SK-N-SH (cell line): ENCODE measurements around the gene AKT1. TPM values are rescaled to one million over a fixed set of nuclear protein-coding genes. Genes with fewer than 3 reads are reported as not detected.
"Not testable (repeated sequence)": the region's sequence is repeated elsewhere in the genome, so short reads cannot be mapped to it uniquely, and the experiment has no call there.

Experiments used
- CTCF ChIA-PET: fragments of 300-600, 350-600 bp; formaldehyde crosslinking; extraction: SDS; loops from one replicate; lab custom pipeline; 2021; lab: Yijun Ruan, JAX
- POLR2A ChIA-PET: fragments of 350-600 bp; sonication (Branson Sonifier 250); formaldehyde crosslinking; extraction: SDS; loops from one replicate; lab custom pipeline; 2020; ENCODE audit warnings: antibody characterized with exemption, inconsistent platforms; lab: Yijun Ruan, JAX
- DNase-seq: peaks from one replicate; pipeline ENCODE4 v3.0.0; 2012
- H2AFZ ChIP-seq: fragments of 200-600 bp; sonication (generic); 2 replicates; pipeline ENCODE4 v1.8.1; 2016; ENCODE audit warnings: antibody characterized with exemption, mild to moderate bottlenecking, low read depth
- H3F3A ChIP-seq: fragments of 200-600 bp; sonication (generic); replicated peaks from 2 replicates; pipeline ENCODE3; 2016; ENCODE audit warnings: antibody characterized with exemption, mild to moderate bottlenecking; ENCODE audit not compliant: insufficient read depth
- H3K27ac ChIP-seq, 2 experiments: fragments of 200-500 bp in 1 of 2; fragments of 200-600 bp in 1 of 2; sonication (Bioruptor generic) in 1 of 2; sonication (generic), shearing (Covaris generic) in 1 of 2; 2 replicates each; pipeline versions ENCODE4 v1.5.1 to v1.6.1; 2014 to 2016; ENCODE audit warnings: low read depth in 2 of 2, inconsistent platforms in 1 of 2, low read length in 1 of 2, mild to moderate bottlenecking in 1 of 2, mixed read lengths in 1 of 2
- H3K27me3 ChIP-seq: fragments of 200-600 bp; sonication (generic), shearing (Covaris generic); 2 replicates; pipeline ENCODE4 v1.6.1; 2016; ENCODE audit warnings: mixed run types; ENCODE audit not compliant: insufficient read depth
- H3K36me3 ChIP-seq, 2 experiments: fragments of 200-500 bp in 1 of 2; fragments of 200-600 bp in 1 of 2; sonication (Bioruptor generic) in 1 of 2; sonication (generic) in 1 of 2; replicated peaks in 1 of 2; 2 replicates each; pipeline versions ENCODE3 to v1.5.1; 2014 to 2016; ENCODE audit warnings: low read length in 1 of 2, mild to moderate bottlenecking in 1 of 2; ENCODE audit not compliant: insufficient read depth in 2 of 2, control insufficient read depth in 1 of 2
- H3K4me1 ChIP-seq, 2 experiments: fragments of 200-500 bp in 1 of 2; fragments of 200-600 bp in 1 of 2; sonication (Bioruptor generic) in 1 of 2; sonication (generic), shearing (Covaris generic) in 1 of 2; 2 replicates each; pipeline versions ENCODE4 v1.5.1 to v1.6.1; 2014 to 2016; ENCODE audit warnings: low read depth in 1 of 2, low read length in 1 of 2, mixed run types in 1 of 2; ENCODE audit not compliant: insufficient read depth in 2 of 2, control insufficient read depth in 1 of 2
- H3K4me2 ChIP-seq: fragments of 200-600 bp; sonication (generic), shearing (Covaris generic); 2 replicates; pipeline ENCODE4 v1.6.1; 2017; ENCODE audit warnings: mixed run types
- H3K4me3 ChIP-seq, 2 experiments: fragments of 200-500 bp in 1 of 2; fragments of 200-600 bp in 1 of 2; sonication (Bioruptor generic) in 1 of 2; sonication (generic), shearing (Covaris generic) in 1 of 2; 2 replicates each; pipeline versions ENCODE4 v1.5.1 to v1.8.1; 2014 to 2016; ENCODE audit warnings: low read depth in 2 of 2, inconsistent platforms in 1 of 2, low read length in 1 of 2, mild to moderate bottlenecking in 1 of 2, mixed read lengths in 1 of 2, moderate library complexity in 1 of 2
- H3K79me2 ChIP-seq: fragments of 200-600 bp; sonication (generic); 2 replicates; pipeline ENCODE4 v1.8.1; 2017; ENCODE audit warnings: mild to moderate bottlenecking; ENCODE audit not compliant: insufficient read depth
- H3K9ac ChIP-seq: fragments of 200-600 bp; sonication (generic); 2 replicates; pipeline ENCODE4 v1.6.1; 2017; ENCODE audit warnings: mixed run types
- H3K9me2 ChIP-seq: fragments of 200-600 bp; sonication (generic); 2 replicates; pipeline ENCODE4 v1.6.1; 2017; ENCODE audit warnings: mixed run types
- H3K9me3 ChIP-seq: fragments of 200-600 bp; sonication (generic); 2 replicates; pipeline ENCODE4 v1.6.1; 2017; ENCODE audit warnings: mixed run types, mild to moderate bottlenecking, moderate library complexity
- H4K20me1 ChIP-seq: fragments of 200-600 bp; sonication (generic); 2 replicates; pipeline ENCODE4 v1.6.1; 2017; ENCODE audit warnings: mild to moderate bottlenecking, mixed run types; ENCODE audit not compliant: insufficient read depth
- CHD2 ChIP-seq: fragments of 150-350 bp; IDR thresholded peaks from 2 replicates; pipeline ENCODE4 v1.6.1; 2018; ENCODE audit warnings: low read length; ENCODE audit not compliant: partially characterized antibody
- ELF1 ChIP-seq: IDR thresholded peaks from 2 replicates; pipeline ENCODE4 v1.4.0; 2012
- FOXJ3 ChIP-seq: sonication (generic); formaldehyde crosslinking; IDR thresholded peaks from 2 replicates; pipeline ENCODE4 v1.5.1; 2020; ENCODE audit warnings: mild to moderate bottlenecking, missing genetic modification reagents
- FOXM1 ChIP-seq: IDR thresholded peaks from 2 replicates; pipeline ENCODE4 v1.4.0; 2012; ENCODE audit warnings: low read depth, mild to moderate bottlenecking
- GATA2 ChIP-seq: sonication (generic); formaldehyde crosslinking; IDR thresholded peaks from 2 replicates; pipeline ENCODE4 v1.5.0; 2020; ENCODE audit warnings: mild to moderate bottlenecking, missing genetic modification reagents
- JUND ChIP-seq: IDR thresholded peaks from 2 replicates; pipeline ENCODE4 v1.4.0; 2012
- NFIC ChIP-seq: IDR thresholded peaks from 2 replicates; pipeline ENCODE4 v1.4.0; 2012; ENCODE audit warnings: borderline replicate concordance
- NRF1 ChIP-seq: IDR thresholded peaks from 2 replicates; pipeline ENCODE4 v1.6.1; 2012; ENCODE audit warnings: low read depth, mild to moderate bottlenecking, low read length
- PBX3 ChIP-seq: IDR thresholded peaks from 2 replicates; pipeline ENCODE4; 2012
- POLR2AphosphoS5 ChIP-seq: IDR thresholded peaks from 2 replicates; pipeline ENCODE4 v1.6.1; 2012; ENCODE audit warnings: low read depth, low read length
- RAD21 ChIP-seq: IDR thresholded peaks from 2 replicates; pipeline ENCODE4 v1.6.1; 2012; ENCODE audit warnings: mild to moderate bottlenecking, low read length
- RCOR1 ChIP-seq: fragments of 150-350 bp; IDR thresholded peaks from 2 replicates; pipeline ENCODE4 v1.6.1; 2017; ENCODE audit warnings: antibody characterized with exemption, low read length
- RXRA ChIP-seq: IDR thresholded peaks from 2 replicates; pipeline ENCODE4 v1.4.0; 2012; ENCODE audit warnings: low read depth, mild to moderate bottlenecking, borderline replicate concordance
- SIN3A ChIP-seq: IDR thresholded peaks from 2 replicates; pipeline ENCODE4 v1.6.1; 2012; ENCODE audit warnings: low read depth, mild to moderate bottlenecking, low read length, moderate library complexity, borderline replicate concordance
- SMC3 ChIP-seq: IDR thresholded peaks from 2 replicates; pipeline ENCODE4 v1.6.1; 2012; ENCODE audit warnings: low read depth, low read length, improper control_type of control experiment
- TAF1 ChIP-seq: IDR thresholded peaks from 2 replicates; pipeline ENCODE4 v1.6.1; 2012; ENCODE audit warnings: low read depth, mild to moderate bottlenecking, low read length, moderate library complexity, borderline replicate concordance
- TCF12 ChIP-seq: IDR thresholded peaks from 2 replicates; pipeline ENCODE4 v1.4.0; 2012
- WGBS: methylation state at CpG from one replicate; pipeline ENCODE4 v1.1.6; 2017; ENCODE audit warnings: low lambda C conversion rate; 5-methylcytosine and 5-hydroxymethylcytosine counted together
- polyA plus RNA-seq, 3 experiments: library from polyadenylated mRNA; depleted of rRNA; stranded (reverse); fragments of >200 nt; gene quantifications; 2 replicates each; pipeline ENCODE4 v1.2.3, GENCODE V29; 2012
- TF ChIP-seq, protein P1 (sequence below): IDR thresholded peaks from 2 replicates; pipeline ENCODE4 v1.4.0; 2012; ENCODE audit warnings: low read depth
- TF ChIP-seq, protein P2 (sequence below): fragments of 150-350 bp; IDR thresholded peaks from 2 replicates; pipeline ENCODE4 v1.6.1; 2016; ENCODE audit warnings: mild to moderate bottlenecking, low read depth, low read length

The AKT1 gene
- polyA plus RNA-seq, 1 of the 3 experiments (the other 2 are of a cell fraction), result 198 TPM

- H3K4me2 ChIP-seq, result no peak overlapping the region
- H3F3A ChIP-seq, result no peaks in the 10 kb centered on the region
- ChIA-PET CTCF (interaction anchor here (1.1 to 2.1 kb wide), 3 partner anchors 21 to 38 kb away, joined by 3 to 7 read pairs (median 3); no protein-coding TSS in a partner anchor), POLR2A (no interaction called here)
- TF ChIP-seq FOXM1, result no peak
- no peak for TF ChIP-seq RAD21
- no peak for TF ChIP-seq POLR2AphosphoS5
- no peak for TF ChIP-seq ELF1
- H3K79me2 ChIP-seq, result no peaks in the 10 kb centered on the region
- H3K36me3 ChIP-seq, result no peaks in the 10 kb centered on the region
- H3K27me3 ChIP-seq, result no peaks in the 10 kb centered on the region
- H4K20me1 ChIP-seq, result no peaks in the 10 kb centered on the region
- H3K9me3 ChIP-seq, result no peaks in the 10 kb centered on the region
- 95% methylated on average over 15 of the region's 16 CpGs for WGBS
- no peak overlapping the region for H2AFZ ChIP-seq
- no peak for DNase-seq
- H3K9ac ChIP-seq, result no peak overlapping the region
- H3K4me1 ChIP-seq, result peaks cover 0 to 20% of the 10 kb centered on the region in 2 experiments; a peak in 1 of 4 replicates
- no peak overlapping the region for H3K27ac ChIP-seq
- no peak overlapping the region for H3K4me3 ChIP-seq
- H3K9me2 ChIP-seq, result no peaks in the 10 kb centered on the region
Measured at GRCh38 chr14:104729835-104730181, 65.7 kb downstream of the AKT1 start.

- WGBS, result 96% methylated on average over 64 of the region's 73 CpGs
- DNase-seq, H3K4me2 ChIP-seq, H4K20me1 ChIP-seq, POLR2A ChIA-PET, H3K9me2 ChIP-seq, H3K4me3 ChIP-seq, H3K27ac ChIP-seq, H3K9ac ChIP-seq, H3K27me3 ChIP-seq, H3K79me2 ChIP-seq, H3K9me3 ChIP-seq, H2AFZ ChIP-seq, H3F3A ChIP-seq, H3K36me3 ChIP-seq: not testable (repeated sequence)
- CTCF ChIA-PET, result interaction anchor here (1.1 to 1.3 kb wide), 2 partner anchors 39 kb away, joined by 3 read pairs; no protein-coding TSS in a partner anchor
- H3K4me1 ChIP-seq, result peaks cover 0 to 24% of the 10 kb centered on the region in 2 experiments; a peak in 1 of 4 replicates
Measured at GRCh38 chr14:104729176-104729834, 66.2 kb downstream of the AKT1 start.

DNA sequence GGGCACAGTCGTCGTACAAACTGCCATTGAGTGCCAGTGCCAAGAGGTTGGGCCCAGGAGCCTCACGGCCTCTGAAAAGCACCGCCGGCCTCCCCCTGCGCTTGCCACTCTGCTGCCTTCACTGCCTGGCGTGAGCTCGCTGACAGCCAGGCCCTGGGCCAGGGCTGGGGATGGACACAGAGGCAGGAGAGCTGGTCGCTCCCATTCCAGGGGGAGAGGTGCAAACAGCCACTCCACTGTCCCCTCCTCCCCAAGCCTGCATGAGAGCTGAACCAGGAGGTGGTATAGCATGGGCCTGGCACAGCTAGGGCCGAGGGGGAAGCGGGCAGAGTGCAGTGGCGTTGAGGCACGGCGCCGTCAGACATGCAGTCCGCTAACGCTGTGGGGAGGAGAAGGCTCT lies 66.9 kb downstream of the AKT1 start:
- CTCF ChIA-PET, result interaction anchor here (1.1 to 1.3 kb wide), 2 partner anchors 38 to 39 kb away, joined by 3 read pairs; no protein-coding TSS in a partner anchor
- Histone ChIP-seq H3K79me2 (no peaks in the 10 kb centered on the region), H3K27ac (no peak overlapping the region), H3K9me3 (no peaks in the 10 kb centered on the region), H3F3A (no peaks in the 10 kb centered on the region), H3K36me3 (no peaks in the 10 kb centered on the region), H2AFZ (no peak overlapping the region), H3K4me1 (peaks cover 0 to 26% of the 10 kb centered on the region in 2 experiments; a peak in 1 of 4 replicates), H3K9ac (no peak overlapping the region), H3K4me3 (no peak overlapping the region), H3K9me2 (no peaks in the 10 kb centered on the region), H3K4me2 (no peak overlapping the region), H4K20me1 (no peaks in the 10 kb centered on the region), H3K27me3 (no peaks in the 10 kb centered on the region)
- 96% methylated on average over 8 of the region's 17 CpGs for WGBS
- TF ChIP-seq SIN3A (no peak), FOXJ3 (CRISPR knock-in tag) (no peak), PBX3 (no peak), TAF1 (no peak), RCOR1 (no peak), SMC3 (no peak), GATA2 (CRISPR knock-in tag) (no peak), RAD21 (no peak), NFIC (no peak), RXRA (no peak), JUND (no peak), CHD2 (no peak), NRF1 (no peak), TCF12 (no peak)
- TF ChIP-seq, protein P1, sequence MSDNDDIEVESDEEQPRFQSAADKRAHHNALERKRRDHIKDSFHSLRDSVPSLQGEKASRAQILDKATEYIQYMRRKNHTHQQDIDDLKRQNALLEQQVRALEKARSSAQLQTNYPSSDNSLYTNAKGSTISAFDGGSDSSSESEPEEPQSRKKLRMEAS, result no peak
- TF ChIP-seq, protein P2, sequence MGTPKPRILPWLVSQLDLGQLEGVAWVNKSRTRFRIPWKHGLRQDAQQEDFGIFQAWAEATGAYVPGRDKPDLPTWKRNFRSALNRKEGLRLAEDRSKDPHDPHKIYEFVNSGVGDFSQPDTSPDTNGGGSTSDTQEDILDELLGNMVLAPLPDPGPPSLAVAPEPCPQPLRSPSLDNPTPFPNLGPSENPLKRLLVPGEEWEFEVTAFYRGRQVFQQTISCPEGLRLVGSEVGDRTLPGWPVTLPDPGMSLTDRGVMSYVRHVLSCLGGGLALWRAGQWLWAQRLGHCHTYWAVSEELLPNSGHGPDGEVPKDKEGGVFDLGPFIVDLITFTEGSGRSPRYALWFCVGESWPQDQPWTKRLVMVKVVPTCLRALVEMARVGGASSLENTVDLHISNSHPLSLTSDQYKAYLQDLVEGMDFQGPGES, result no peak
- POLR2A ChIA-PET, result no interaction called here
- no peak for DNase-seq
